HL-60/S4 treated with phorbol 12-myristate 13-acetate at 8.2 ng/mL for 4 days and 3 days (cell line): Measurements from ENCODE around the gene TRIM67.
"Not testable (repeated sequence)": the region's sequence is repeated elsewhere in the genome, so short reads cannot be mapped to it uniquely, and the experiment has no call there.

Experiments used
- in situ Hi-C: fragments of 300-500 bp; cut with MboI; formaldehyde crosslinking; loops from 2 replicates; pipeline ENCODE4 v1.15.0; 2022; ENCODE audit warnings: low sequenced_read_pairs

The TRIM67 gene

DNA sequence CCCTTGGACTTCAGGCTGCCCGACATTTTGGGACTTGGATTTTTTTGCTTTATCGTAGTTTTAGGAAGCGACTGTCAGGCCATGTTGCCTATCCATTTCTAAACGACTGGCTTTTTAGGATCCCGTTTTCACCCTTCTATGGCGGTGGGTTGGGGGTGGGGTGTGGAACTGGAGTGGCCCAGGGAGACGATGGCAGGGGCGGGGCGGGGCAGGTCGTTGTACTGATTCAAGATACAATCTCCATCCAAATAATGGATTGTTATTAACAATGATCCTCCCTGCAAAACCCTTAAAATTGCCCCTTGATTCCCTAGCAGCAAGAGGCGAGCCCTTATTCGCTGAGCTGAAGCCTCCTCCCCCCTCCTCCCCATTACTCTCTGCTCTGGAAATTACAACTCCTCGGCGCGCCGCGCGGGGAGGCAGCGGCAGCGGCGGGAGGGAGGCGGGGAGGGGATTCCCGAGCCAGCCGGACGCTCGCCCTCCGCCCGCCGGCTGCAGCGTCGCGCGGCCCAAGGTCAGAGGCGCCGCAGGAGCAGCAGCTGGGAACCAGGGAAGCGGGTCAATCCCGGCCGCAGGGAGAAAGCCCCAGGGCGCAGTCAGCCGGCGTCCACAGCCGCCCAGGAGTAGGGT is at the start of gene TRIM67:
Gene TRIM67 (plus strand): TSS at position 392 of the 630 bp plus-strand sequence. CDS start 912 bp downstream, outside the sequence.
- in situ Hi-C loops: no loop called here

DNA sequence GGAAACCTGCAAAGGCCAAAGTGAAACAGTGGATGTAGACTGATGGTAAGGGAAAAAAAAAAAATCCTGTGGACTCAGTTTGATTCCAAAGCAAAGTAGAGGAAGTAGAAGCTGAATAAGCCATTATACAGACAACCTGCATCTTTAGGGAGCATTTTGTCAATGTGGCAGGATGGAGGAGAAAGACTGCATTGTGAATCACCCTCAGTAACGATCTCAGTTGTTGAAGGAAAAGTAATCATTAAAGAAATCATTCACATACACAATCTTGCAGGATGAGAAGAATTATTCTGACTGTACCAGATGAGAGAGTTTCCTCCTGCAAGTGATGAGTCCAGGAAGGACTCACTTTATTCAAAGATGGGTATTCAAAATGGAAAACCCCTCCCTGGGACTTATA is 45.1 kb upstream of the TRIM67 start:
- in situ Hi-C loops: no loop called here

DNA sequence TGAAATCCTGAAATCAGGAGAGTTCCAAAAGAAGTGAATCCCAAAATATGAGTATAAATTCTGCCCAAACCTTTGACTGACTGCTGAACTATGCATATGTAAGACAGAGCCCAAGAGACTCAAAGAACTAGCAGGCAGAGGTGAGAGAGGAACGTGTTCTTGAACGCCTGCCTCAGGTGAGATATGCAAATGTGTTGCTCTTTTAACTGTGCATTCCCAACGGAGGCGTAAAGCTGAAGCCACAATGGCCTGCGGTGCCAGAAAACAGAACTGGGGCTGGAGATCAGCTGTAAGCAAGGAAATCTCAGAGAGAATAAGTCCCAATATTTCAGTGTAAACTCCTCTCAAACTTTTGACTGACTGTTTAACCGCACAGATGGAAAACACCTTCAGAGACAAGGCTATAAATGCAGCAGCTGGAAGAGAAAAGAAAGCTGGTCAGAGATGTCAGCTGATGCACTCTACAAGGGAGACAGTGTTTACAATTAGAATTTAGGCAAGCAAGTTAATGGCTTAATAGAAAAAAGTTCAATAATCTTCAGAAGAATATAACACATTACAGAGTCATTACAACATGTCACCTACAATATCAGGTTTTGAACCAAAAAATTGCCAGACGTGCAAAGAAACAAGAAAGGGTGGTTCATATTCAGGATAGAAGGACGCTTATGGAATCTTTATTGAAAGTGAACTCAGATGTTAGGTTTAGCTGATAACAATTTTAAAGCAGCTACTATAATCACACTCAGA is 43.0 kb upstream of the TRIM67 start:
- in situ Hi-C loops: no loop called here

DNA sequence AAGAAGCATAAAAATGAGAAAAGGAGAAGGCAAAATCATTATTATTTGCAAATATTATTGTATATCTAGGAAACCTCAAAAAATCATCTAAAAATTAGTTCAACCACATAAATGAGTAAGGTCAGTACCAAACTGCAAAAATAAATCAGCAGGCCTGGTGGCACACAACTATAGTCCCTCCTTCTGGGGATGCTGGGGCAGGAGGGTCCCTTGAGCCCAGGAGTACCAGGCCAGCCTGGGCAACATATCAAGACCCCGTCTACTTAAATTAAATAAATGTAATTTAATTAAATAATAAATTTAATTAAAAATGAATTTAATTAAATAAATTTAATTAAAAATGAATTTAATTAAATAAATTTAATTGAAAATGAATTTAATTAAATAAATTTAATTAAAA is 40.3 kb upstream of the TRIM67 start:
- in situ Hi-C loops: no loop called here

DNA sequence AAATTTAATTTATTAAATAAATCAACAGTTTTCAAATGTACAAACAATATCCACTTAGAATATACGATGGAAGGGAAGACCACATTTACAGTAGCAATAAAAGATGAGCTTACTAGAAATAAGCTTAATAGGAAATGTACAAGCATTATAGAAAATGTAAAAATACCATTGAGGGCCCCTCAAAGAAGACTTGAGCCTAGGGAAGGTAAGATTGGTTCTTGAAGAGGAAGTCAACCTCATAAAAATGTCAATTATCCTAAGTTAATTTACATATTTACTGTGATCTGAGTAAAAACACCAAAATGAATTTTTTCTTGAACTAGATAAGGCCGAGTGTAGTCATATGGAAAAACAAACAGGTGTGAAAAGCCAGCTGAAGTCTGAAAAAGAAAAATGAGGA is 39.7 kb upstream of the TRIM67 start:
- in situ Hi-C loops: no loop called here

DNA sequence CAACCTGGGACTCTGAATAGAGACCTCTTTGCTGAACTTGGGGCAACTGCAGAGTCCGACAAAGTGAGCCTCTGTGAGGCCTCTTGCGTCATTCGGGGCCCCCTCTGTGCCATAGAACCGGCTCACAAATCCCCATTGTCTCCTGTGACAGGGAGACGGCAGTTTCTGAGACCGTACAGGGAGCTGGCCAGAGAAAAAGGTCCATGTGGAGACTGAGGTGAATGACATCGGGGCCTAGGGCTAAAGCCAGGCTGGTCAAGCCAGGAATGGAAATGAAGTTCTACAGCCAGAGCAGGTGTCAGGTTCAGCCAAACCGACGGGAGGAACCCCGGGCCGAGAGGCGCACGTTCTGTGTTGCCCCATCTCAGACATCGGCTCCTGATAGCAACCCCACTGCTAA is 37.1 kb upstream of the TRIM67 start:
- in situ Hi-C loops: no loop called here

DNA sequence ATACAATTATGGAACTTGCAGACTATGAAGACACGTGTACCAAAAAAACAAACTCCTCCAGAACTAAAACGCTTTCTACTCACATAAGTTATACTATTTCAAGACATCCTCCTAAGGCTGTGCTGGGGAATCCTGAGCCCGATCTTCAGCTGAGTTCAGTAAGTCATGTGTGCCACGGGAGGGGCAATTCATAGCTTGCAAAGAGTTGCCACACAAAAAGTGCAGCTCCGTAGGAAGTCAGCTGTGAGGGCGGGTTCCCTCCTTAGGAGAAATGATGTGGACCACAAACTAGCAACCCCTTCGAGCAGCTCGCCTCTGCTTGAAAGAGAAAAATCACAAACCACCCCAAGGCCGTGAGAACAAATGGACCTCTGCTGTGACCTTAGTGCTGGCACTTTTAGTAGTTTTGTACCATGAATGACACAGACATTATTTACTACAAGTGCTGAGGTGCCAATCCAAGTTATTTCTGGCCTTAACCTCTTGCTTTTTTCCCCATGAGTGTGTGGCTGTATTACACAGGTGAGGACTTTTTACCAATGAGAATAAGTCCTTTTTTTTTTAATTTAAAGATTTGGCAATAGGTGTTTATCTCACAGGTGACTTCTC is 35.8 kb upstream of the TRIM67 start:
- in situ Hi-C loops: no loop called here

DNA sequence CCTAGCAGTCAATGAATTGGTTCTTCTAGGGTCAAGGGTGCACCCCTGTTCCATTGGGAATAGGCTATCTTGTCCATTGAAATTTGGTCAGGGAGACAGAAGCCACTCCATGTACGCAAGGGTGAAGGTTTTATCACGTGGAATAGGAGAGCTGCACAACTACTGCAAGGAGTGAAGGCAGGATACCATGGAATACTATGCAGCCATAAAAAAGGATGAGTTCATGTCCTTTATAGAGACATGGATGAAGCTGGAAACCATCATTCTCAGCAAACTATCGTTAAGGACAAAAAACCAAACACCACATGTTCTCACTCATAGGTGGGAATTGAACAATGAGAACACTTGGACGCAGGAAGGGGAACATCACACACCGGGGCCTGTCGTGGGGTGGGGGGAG is 34.8 kb upstream of the TRIM67 start:
- in situ Hi-C loops: not testable (repeated sequence)

DNA sequence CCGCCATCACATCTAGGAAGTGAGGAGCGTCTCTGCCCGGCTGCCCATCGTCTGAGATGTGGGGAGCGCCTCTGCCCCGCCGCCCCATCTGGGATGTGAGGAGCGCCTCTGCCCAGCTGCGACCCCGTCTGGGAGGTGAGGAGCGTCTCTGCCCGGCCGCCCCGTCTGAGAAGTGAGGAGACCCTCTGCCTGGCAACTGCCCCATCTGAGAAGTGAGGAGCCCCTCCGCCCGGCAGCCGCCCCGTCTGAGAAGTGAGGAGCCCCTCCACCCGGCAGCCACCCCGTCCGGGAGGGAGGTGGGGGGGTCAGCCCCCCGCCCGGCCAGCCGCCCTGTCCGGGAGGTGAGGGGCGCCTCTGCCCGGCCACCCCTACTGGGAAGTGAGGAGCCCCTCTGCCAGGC is 33.4 kb upstream of the TRIM67 start:
- in situ Hi-C loops: not testable (repeated sequence)

DNA sequence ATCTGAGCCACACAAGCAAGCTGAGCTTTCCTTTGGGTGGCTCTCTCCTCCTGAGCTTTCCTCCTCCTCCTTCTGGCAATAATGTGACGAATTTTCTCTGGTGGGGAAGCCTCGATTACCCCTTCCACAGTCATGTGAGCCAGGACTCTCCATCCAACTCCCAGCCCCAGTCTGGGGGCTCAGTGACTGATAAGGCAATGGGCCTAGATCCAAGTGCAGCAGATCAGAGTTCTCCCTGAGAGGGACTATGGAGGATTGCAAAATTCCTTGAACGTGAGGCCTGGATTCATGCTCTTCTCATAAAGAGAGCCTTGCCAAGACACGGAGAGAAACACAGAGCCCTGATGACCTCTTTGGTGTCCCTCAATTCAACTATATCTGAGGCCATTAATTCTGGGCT is 31.3 kb upstream of the TRIM67 start:
- in situ Hi-C loops: no loop called here

DNA sequence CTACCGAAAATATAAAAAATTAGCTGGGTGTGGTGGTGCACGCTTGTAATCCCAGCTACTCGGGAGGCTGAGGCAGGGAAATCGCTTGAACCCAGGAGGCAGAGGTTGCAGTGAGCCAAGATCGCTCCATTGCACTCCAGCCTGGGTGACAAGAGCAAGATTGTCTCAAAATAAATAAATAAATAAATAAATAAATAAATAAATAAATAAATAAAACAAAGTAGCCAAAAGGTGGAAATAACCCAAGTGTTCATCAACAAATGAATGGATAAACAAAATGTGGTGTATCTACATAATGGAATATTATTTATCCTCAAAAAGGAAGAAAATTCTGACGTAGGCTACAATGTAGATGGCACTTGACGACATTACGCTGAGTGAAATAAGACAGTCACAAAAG is 29.3 kb upstream of the TRIM67 start:
- in situ Hi-C loops: not testable (repeated sequence)

DNA sequence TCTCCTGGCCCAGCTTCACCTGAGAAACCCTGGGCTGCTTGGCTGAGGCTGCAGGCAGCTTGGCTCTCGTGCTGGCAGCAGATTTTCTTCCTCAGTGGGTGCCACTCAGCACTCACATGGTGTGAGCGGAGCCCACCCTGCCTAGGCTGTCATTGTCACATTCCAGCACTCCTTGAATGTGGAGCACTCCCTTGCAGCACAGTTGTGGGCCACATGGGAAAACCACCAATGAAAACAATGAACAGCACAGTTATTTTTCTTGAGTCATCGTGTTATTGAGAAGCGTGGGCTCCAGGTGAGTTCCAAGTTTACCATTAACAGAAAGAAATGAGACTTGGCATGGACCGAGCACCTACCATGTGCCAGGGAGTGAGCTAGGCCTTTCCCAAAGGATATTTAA is 27.2 kb upstream of the TRIM67 start:
- in situ Hi-C loops: no loop called here

DNA sequence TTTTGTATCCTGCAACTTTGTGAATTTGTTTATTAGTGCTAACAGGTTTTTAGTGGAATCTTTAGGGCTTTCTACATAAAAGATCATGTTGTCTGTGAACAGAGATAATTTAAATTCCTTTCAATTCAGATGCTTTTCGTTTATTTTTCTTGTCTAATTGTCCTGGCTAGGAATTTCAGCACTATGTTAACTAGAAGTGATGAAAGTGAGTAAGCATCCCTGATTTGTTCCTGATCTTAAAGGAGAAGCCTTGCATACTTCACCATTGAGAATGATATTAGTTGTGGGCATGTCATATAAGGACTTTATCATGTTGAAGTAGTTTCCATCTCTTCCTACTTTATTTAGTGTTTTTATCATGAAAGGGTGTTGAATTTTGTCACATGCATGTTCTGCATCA is 23.6 kb upstream of the TRIM67 start:
- in situ Hi-C loops: no loop called here

DNA sequence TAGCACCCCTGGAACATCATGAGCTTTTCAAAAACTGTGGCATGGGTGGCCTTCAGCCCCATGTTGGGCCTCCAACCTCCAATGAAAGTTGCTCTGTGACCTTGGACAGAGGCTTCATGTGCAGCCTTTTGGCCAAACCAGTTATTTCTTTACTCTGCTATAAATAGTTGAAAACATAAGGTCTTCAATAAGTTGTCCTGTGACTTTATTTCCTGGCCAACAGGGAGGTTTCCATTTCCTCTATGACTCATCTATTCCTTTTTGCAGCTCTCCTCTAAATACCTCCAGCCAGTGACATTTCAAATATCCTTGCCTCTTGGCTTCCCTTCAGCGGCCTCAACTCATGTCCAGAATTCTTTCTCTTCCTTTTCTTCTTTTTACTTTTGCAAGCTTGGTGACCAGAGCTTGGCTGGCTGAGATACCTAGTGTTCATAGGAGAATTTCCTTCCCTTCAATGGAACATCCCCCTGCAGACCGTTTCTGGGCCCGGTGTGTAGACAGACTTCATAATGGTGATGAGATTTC is 22.7 kb upstream of the TRIM67 start:
- in situ Hi-C loops: no loop called here

DNA sequence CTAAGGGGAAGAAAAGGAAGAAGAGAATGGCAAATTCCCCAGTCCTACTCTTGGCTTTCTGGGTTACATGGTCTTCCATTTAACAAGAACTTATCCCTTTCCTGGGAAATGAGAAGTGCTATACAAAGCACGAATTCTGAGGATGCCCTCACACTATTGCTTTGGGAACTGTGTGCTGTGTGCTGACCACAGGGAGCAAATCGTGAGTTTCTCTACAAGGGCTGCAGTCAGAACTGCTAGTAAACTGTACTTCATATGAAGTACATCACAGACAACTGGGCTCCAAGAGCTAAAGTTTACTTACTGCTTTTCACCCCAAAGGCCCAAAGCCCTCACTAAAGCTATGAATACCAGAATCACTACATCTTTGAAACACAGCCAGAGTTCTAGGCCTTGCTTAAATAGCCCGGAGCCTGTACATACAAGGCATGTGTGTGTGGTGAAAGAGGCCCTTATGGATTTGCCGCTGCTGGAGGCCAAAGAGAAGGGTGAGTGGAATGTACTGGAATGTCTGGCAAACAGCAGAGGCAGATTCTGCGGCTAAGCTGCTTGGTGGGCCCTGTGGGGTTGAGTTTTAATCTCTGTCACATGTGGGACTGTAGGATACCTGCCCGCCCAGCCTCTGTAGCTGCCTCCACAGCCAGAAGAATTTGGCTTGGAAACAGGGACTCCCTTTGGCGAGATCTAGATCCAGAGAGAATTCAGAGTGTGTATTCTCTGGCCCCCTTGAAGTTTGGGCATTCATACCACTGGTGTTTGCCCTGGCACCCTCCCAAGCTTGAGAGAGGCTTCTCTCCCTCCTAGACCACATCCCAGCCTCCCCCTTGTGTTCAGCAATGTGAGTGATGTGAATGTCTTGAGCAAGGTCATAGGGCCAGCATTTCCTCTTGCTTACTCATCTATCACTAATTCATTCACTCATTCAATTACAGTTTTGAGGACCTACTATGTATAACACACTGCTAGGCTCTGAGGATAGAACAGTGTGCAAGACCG is 21.9 kb upstream of the TRIM67 start:
- in situ Hi-C loops: no loop called here

DNA sequence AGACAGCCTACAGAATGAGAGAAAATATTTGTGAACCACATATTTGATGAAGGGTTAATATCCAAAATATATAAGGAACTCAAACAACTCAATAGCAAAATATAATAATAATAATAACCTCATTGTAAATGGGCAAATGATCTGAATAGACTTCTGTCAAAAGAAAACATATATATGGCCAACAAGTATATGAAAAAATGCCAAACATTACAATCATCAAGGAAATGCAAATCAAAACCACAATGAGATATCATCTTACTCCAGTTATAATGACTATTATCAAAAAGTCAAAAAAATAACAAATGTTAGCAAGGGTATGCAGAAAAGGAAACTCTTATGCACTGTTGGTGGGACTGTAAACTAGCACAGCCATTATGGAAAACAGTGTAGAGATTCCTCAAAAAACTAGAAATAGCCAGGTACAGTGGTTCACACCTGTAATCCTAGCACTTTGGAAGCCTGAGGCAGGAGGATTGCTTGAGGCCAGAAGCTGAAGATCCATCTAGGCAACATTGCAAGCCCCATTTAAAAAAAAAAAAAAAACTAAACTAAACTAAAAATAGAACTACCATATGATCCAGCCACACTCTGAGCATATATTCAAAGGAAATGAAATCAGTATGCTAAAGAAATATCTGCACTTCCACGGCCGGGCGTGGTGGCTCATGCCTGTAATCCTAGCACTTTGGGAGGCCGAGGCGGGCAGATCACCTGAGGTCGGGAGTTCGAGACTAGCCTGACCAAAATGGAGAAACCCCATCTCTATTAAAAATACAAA is 17.3 kb upstream of the TRIM67 start:
- in situ Hi-C loops: no loop called here

DNA sequence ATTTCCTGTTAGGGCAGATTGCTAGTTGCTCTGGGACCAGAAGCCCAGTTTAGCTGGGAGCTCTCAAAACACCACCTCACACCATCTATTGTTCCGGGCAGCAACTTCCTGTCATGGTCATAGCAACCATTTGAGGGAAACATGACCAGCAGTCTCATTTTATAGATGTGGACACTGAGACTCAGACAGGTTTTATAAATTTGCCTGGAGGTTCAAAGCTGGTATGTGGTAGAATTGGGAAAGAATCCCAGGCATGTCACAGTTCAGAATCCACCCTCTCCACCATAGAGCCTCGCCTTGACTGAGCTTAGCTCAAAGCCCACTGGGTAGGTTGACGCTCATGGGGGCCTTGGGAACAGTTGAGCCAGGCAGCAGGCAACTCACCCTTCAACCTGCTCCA is 14.0 kb upstream of the TRIM67 start:
- in situ Hi-C loops: no loop called here

DNA sequence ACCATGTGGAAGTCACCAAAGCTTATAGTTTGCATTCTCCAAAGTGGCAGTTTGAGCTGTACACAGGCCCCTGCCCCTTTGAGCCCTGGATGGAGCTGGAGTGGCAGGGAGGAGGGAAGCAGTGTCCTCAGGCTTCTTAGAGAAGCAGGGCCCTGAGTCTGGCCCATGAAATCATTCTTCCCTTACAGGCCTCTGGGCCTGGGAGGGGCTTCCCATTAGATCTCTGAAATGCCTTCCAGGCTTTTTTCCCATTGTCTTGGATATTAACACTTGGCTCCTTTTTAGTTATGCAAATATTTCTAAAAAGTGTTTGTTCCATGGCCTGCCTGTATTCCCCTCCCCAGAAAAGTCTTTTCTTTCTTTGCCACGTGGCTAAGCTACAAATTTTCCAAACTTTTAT is 10.0 kb upstream of the TRIM67 start:
- in situ Hi-C loops: no loop called here

DNA sequence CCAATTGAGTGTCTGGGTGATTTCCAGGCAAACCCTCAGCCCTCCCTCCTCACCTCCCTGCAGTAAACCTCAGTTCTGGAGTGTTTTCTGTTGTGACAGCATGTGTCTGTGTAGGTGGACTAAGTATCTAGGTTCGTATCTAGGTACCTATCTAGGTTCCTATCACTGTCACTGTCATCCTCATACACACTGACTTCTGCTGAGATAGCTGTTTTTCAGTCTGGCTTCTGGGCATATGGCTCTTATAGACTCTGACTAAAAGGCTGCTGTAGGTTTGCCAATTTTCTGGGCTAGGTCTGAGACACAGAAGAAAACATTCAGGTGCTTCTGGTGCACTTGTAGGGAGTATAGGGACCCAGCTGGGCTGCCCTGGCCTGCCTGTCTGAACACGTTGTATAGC is 8.1 kb upstream of the TRIM67 start:
- in situ Hi-C loops: no loop called here

DNA sequence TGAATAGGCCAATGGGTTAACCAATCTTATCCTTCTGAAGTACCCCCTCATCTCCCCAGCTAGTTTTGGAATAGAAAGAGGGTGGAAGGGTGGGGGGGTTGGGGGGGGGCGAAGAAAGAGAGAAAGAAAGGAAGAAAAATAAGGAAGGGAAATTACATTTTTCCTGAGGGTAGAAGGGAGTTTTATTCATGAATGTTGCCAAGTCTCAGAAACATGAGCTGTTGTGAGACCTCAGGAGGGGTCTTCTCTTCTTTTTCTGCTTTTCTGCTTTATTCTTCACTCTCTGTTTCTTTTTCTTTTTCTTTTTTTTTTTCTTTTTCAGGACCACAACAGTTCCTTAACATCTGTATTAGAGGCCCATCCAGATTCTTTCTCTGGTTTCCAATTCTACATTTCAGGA is 6.0 kb upstream of the TRIM67 start:
- in situ Hi-C loops: no loop called here
